HG03135 (cell line): ENCODE measurements around the gene OR2T2.
"Not testable (repeated sequence)": the region's sequence is repeated elsewhere in the genome, so short reads cannot be mapped to it uniquely, and the experiment has no call there.

Experiments
- ATAC-seq: cut with Tn5 transposase; IDR thresholded peaks from one replicate; pipeline ENCODE4 v1.9.1; 2021; ENCODE audit warnings: mild to moderate bottlenecking, moderate library complexity; ENCODE audit not compliant: unreplicated experiment

Gene OR2T2

GRCh38 chr1:248450466-248451145 is 5.2 kb downstream of the OR2T2 start:
- peak; percentile 66 for ATAC-seq

GRCh38 chr1:248453619-248454018 is 8.2 kb downstream of the OR2T2 start:
- ATAC-seq = not testable (repeated sequence)

GRCh38 chr1:248455045-248455444 is 9.6 kb downstream of the OR2T2 start:
- not testable (repeated sequence) for ATAC-seq

DNA sequence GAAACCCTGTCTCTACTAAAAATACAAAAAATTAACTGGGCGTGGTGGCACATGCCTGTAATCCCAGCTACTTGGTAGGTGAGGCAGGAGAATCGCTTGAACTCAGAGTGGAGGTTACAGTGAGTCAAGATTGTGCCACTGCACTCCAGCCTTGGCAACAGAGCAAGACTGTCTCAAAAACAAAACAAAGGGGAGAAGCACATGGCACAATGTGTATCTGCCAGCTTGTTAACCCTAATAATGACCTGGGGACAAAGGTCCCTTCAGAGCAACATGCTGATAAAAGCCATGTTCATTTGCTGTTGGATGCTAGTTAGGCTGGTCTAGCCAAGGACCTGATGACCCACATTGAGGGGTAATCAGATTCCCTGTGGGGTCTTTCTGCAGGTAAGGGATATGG is 11.2 kb downstream of the OR2T2 start:
- ATAC-seq = not testable (repeated sequence)

DNA sequence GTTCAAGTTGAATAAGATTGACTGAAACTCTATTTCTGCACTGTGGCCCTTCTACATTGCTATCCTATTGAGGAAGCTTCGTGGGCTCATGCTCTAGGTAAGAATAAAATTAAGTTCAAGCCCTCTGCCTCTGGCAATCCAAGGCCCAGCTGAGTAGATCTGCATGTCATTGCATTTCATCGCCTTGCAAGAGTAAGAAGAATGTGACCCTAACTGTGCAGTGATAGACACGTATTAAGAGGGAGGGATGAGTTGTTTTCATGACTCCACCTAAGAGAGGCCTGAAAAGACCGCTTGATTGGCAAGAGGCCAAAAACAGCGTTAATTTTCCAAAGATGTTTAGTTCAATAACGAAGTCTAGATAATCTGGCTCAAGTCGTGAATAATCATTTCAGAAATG is 13.7 kb downstream of the OR2T2 start:
- ATAC-seq = not testable (repeated sequence)

DNA sequence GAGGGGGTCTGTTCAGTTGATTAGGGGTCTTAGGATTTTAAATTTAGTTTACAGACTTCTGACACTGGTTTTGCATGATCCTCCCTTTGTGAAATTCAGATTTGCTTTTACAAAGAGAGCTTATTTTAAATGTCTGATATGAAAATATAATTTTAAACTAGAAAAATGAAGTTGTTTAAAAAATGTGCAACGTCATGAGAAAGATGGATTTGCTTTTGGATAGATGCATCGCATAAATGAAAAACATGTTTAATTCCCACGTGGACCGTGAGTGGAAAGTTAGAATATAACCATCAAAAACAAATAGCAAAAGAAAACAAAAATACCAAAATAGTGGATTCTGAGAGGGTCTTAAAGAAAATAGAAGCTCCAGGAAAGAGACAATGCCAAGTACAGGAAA is 25.7 kb downstream of the OR2T2 start:
- ATAC-seq = no peak

DNA sequence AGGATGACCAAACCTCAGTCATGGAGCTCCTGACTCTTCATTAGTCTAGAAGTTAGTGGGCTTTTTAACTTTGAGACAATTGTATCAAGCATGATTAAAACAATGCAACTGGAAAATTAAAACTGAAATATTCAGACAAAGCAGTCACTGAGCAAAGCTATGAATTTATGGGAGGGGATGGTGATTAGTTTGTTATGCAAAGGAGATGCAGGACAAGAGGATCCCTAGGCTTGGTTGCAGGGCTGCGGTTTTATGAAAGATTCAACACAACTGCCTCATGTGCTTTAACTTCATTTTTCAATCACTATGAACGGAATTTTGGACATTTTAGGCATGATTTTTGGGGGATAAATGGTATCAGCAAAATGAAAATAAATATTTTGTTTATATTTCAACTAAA is 26.7 kb downstream of the OR2T2 start:
- not testable (repeated sequence) for ATAC-seq

GRCh38 chr1:248473051-248473450 is 27.6 kb downstream of the OR2T2 start, which contains the start of gene OR2T3:
OR2T3 (plus strand) TSS chr1:248473351; CDS start chr1:248473351, 0 bp downstream.
- ATAC-seq = not testable (repeated sequence)

- ATAC-seq = not testable (repeated sequence)
These were observed 30.2 kb downstream of the OR2T2 start for GRCh38 chr1:248475660-248476059.

DNA sequence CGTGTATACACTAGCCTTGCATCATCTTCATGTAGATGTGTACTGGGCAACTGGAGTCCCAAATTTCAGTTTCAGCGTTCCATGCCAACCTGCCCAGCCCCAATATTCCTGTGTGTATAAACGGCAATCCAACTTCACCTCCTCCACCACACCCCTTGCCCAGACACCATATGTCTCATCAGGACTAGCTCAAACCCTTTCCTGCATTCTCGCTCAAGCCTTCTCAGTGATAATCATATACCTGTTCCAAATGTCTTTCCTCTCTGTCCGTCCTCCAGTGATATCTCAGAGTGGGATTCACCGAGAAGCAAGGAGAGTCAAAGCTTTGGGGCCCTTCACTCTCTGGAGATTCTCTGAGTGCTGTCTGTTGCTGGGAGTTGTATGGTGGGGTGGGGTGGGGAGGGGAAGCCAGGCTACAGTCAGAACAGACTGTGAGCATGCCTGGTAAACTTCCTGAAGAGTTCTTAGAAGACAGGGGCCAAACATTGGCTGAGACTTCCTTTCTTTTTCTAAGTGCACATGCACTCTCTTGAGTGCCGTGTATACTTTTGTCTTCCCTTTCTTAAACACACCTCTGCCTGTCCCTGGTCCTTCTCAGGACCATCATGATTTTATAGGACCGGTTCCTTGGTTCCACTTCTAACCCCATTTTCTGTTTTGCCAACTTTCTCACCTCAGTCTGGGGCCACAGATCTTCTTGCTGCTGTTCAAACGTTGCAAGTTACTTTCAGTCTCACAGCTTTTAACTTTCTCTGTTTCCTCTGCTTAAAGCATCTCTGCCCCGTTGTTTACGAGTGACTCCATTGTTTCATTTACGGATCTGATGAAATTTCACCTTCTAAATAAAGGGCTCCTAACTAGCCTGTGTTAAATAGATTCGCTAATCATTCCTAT is 36.5 kb downstream of the OR2T2 start:
- ATAC-seq = peak; percentile 94

DNA sequence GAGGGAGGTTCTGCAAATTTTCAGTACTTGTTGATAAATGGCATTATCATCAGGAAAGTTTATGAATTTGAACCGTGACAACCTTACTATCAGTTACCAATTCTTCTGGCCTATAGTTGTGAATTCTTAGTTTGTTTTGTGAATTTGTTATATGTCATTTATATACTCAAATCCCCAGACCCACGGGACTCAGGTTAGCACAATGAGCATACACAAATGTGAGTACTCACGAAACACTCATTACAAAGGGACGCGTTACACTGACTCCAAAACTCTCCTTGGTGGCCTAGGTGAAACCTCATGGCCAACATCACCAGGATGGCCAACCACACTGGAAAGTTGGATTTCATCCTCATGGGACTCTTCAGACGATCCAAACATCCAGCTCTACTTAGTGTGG is 42.9 kb downstream of the OR2T2 start, which contains the start of gene OR2T5:
OR2T5 (plus strand) TSS at position 301 of the 400 bp plus-strand sequence; CDS start at position 301, 0 bp downstream.
- not testable (repeated sequence) for ATAC-seq

DNA sequence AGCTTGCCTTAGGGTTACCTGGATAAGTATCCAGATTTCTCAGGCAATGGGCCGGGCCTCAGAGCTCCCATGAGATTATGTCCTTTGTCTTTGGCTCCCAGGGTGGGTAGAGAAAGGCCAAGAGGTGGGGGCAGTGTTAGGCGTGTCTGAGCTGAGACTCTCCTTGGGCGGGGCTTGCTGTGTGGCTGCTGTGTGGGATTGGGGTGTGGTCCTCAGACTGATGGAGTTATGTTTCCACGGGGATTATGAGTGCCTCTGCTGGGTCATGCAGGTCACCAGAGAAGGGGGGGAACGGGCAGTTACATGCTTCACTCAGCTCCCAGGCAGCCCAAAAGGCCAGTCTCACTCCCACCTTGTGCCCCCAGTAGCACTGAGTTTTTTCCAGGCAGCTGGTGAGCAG is 51.2 kb downstream of the OR2T2 start:
- not testable (repeated sequence) for ATAC-seq

DNA sequence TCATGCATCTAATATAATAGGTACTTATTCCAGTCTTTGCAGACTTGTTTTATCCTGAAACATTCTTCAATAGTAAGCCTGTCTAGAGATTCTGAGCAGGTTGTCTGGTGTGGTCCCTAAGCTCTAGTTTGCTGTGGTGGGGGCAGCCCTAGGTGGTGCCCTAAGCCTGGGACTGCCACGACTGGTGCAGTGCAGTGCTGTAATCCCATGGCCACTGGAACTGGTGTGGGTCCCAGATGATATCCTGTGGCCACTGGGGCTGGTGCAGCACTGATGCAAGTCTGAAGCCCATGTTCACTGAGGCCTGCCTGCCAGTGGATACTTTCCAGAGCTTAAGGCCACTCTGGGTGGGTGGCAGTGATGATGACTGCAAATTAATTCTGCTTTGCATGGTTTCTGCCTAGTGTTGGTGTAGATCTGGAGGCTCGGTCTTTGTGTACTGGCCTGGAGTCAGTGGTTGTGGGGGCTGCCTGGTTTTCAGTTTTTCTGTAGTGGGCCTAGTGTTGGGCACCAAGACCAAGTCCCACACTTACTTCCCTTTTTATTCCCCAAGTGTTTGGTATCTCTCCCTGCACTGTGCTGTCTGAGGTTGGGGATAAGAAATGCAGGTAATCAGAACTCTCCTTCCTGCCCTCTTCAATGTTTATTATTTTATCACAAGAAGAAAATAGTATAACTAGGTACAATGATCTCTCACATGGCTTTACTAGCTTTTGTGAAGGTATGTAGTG is 55.0 kb downstream of the OR2T2 start:
- ATAC-seq = not testable (repeated sequence)
